ENCODE data around the gene DPYD. TPM values are rescaled to one million over a fixed set of nuclear protein-coding genes. Genes with fewer than 3 reads are reported as not detected.

Gene DPYD
- total and polyA plus RNA-seq, 7 donors = 6.0 to 56.1 (median 40.2) TPM

GRCh38 chr1:97911266-97912215, 9.3 kb downstream of the DPYD start:
- H3K27me3 ChIP-seq = no peaks in the 10 kb centered on the region
- H3K4me3 ChIP-seq = no peak overlapping the region
- H3K27ac ChIP-seq = no peak overlapping the region
- H3K36me3 ChIP-seq = no peaks in the 10 kb centered on the region
- peaks cover 0 to 15% (median 2%) of the 10 kb centered on the region in 4 donors for H3K4me1 ChIP-seq
- H3K9me3 ChIP-seq = no peaks in the 10 kb centered on the region
- DNase-seq = no peak
- no peak for TF ChIP-seq POLR2A (IDR thresholded peaks at IDR 0.05)
- TF ChIP-seq CTCF (IDR thresholded peaks at IDR 0.05) = no peak
- no peak for TF ChIP-seq POLR2AphosphoS5 (IDR thresholded peaks at IDR 0.05)
- TF ChIP-seq EP300 (IDR thresholded peaks at IDR 0.05) = no peak
- 53 to 74% methylated on average over 8 of the region's 8 CpGs for WGBS, 2 donors
- intact Hi-C loops (cut with DNase I) = no loop called here

- TF ChIP-seq POLR2A (IDR thresholded peaks at IDR 0.05) (no peak), POLR2AphosphoS5 (IDR thresholded peaks at IDR 0.05) (no peak), CTCF (IDR thresholded peaks at IDR 0.05) (no peak), EP300 (IDR thresholded peaks at IDR 0.05) (no peak)
- no peaks in the 10 kb centered on the region for H3K36me3 ChIP-seq
- no peaks in the 10 kb centered on the region for H3K27me3 ChIP-seq
- intact Hi-C loops (cut with DNase I) = no loop called here
- H3K9me3 ChIP-seq = no peaks in the 10 kb centered on the region
- H3K4me1 ChIP-seq = peaks cover 0 to 22% (median 5%) of the 10 kb centered on the region in 4 donors
- no peak overlapping the region for H3K4me3 ChIP-seq
- DNase-seq = no peak
- no peak overlapping the region for H3K27ac ChIP-seq
Measured at GRCh38 chr1:97909266-97909665, 11.6 kb downstream of the DPYD start.

GRCh38 chr1:97907886-97908285, 12.9 kb downstream of the DPYD start:
- Histone ChIP-seq H3K36me3 (no peaks in the 10 kb centered on the region), H3K4me3 (no peak overlapping the region), H3K27me3 (no peaks in the 10 kb centered on the region), H3K4me1 (peaks cover 0 to 31% (median 10%) of the 10 kb centered on the region in 4 donors), H3K27ac (no peak overlapping the region), H3K9me3 (no peaks in the 10 kb centered on the region)
- intact Hi-C loops (cut with DNase I) = no loop called here
- 91 to 95% methylated on average over 3 of the region's 3 CpGs for WGBS, 2 donors
- no peak for DNase-seq
- no peak for TF ChIP-seq CTCF (IDR thresholded peaks at IDR 0.05)
- no peak for TF ChIP-seq EP300 (IDR thresholded peaks at IDR 0.05)
- TF ChIP-seq POLR2A (IDR thresholded peaks at IDR 0.05) = no peak
- TF ChIP-seq POLR2AphosphoS5 (IDR thresholded peaks at IDR 0.05) = no peak

GRCh38 chr1:97906567-97907241, 14.1 kb downstream of the DPYD start:
- WGBS, 2 donors = 84% methylated on average over 7 of the region's 7 CpGs
- Histone ChIP-seq H3K4me3 (no peak overlapping the region), H3K9me3 (no peaks in the 10 kb centered on the region), H3K4me1 (peaks cover 0 to 27% (median 11%) of the 10 kb centered on the region in 4 donors), H3K27me3 (no peaks in the 10 kb centered on the region), H3K36me3 (no peaks in the 10 kb centered on the region), H3K27ac (peak overlapping the region in 1 of 4 donors; percentile 28)
- TF ChIP-seq POLR2AphosphoS5 (IDR thresholded peaks at IDR 0.05) (no peak), CTCF (IDR thresholded peaks at IDR 0.05) (no peak), EP300 (IDR thresholded peaks at IDR 0.05) (no peak), POLR2A (IDR thresholded peaks at IDR 0.05) (no peak)
- DNase-seq = peak; percentile 78
- intact Hi-C loops (cut with DNase I) = no loop called here

Measured in sigmoid colon (tissue), 7 donors.